Activated effector memory CD4-positive, alpha-beta T cell treated with Interleukin-2 at 50 U/mL for 16 hours (primary cell): ENCODE measurements around the gene CHD5.

ENCODE experiments used
- DNase-seq: peaks from one replicate; pipeline ENCODE4 v3.0.0-alpha.2; 2020

CHD5 gene

GRCh38 chr1:6052543-6053205, 127.4 kb downstream of the CHD5 start:
- DNase-seq = no peak
